Hepatocyte (in vitro differentiated cells): ENCODE data around the gene RPL18. TPM values are rescaled to one million over a fixed set of nuclear protein-coding genes. Genes with fewer than 3 reads are reported as not detected.

Experiments
- DNase-seq: peaks from one replicate; pipeline ENCODE4 v3.0.0-alpha.2; 2016; ENCODE audit warnings: low spot score
- H2AFZ ChIP-seq: fragments of 200-600 bp; sonication (generic); 2 replicates; pipeline ENCODE4 v1.6.0; 2016; ENCODE audit warnings: antibody characterized with exemption, mild to moderate bottlenecking
- H3K27ac ChIP-seq: fragments of 200-600 bp; sonication (generic); 2 replicates; pipeline ENCODE4 v1.5.1; 2016; ENCODE audit warnings: mild to moderate bottlenecking
- H3K27me3 ChIP-seq: fragments of 200-600 bp; sonication (generic); 2 replicates; pipeline ENCODE4 v1.6.1; 2016
- H3K36me3 ChIP-seq: fragments of 200-600 bp; sonication (generic); replicated peaks from 2 replicates; pipeline ENCODE4 v1.5.1; 2016; ENCODE audit warnings: low read depth; ENCODE audit not compliant: insufficient read depth
- H3K4me1 ChIP-seq: fragments of 200-600 bp; sonication (generic); 2 replicates; pipeline ENCODE4 v1.5.1; 2016; ENCODE audit warnings: mild to moderate bottlenecking, moderate library complexity; ENCODE audit not compliant: insufficient read depth
- H3K4me2 ChIP-seq: fragments of 200-600 bp; sonication (generic); 2 replicates; pipeline ENCODE4 v1.6.0; 2016
- H3K4me3 ChIP-seq: fragments of 200-600 bp; sonication (generic); 2 replicates; pipeline ENCODE4 v1.5.1; 2016; ENCODE audit warnings: mild to moderate bottlenecking
- H3K79me2 ChIP-seq: fragments of 200-600 bp; sonication (generic); 2 replicates; pipeline ENCODE4 v1.6.0; 2017; ENCODE audit warnings: mild to moderate bottlenecking
- H3K9me2 ChIP-seq: fragments of 200-600 bp; sonication (generic); replicated peaks from 2 replicates; pipeline ENCODE4 v1.6.0; 2017; ENCODE audit warnings: mild to moderate bottlenecking; ENCODE audit not compliant: insufficient read depth
- H3K9me3 ChIP-seq: fragments of 200-600 bp; sonication (generic); 2 replicates; pipeline ENCODE4 v1.5.1; 2016; ENCODE audit warnings: low read depth, mild to moderate bottlenecking
- H4K20me1 ChIP-seq: fragments of 200-600 bp; sonication (generic); 2 replicates; pipeline ENCODE4 v1.6.0; 2016; ENCODE audit warnings: mild to moderate bottlenecking; ENCODE audit not compliant: insufficient read depth, poor library complexity, severe bottlenecking
- EZH2 ChIP-seq: fragments of 200-600 bp; sonication (generic); IDR thresholded peaks from 2 replicates; pipeline ENCODE4 v1.6.1; 2016; ENCODE audit warnings: antibody characterized with exemption, mild to moderate bottlenecking, borderline replicate concordance
- EZH2phosphoT487 ChIP-seq: fragments of 200-600 bp; sonication (generic); IDR thresholded peaks from one replicate; pipeline ENCODE4 v1.6.1; 2018; ENCODE audit warnings: antibody characterized with exemption, mild to moderate bottlenecking, low read depth, moderate library complexity; ENCODE audit not compliant: unreplicated experiment, severe bottlenecking
- WGBS: methylation state at CpG from one replicate; pipeline ENCODE4 v1.1.6; 2016; ENCODE audit warnings: low lambda C conversion rate; ENCODE audit errors: missing lambda C conversion rate; 5-methylcytosine and 5-hydroxymethylcytosine counted together
- polyA plus RNA-seq: library from polyadenylated mRNA; unstranded; fragments of >200 nt; fragmentation: Nextera tagmentation; extraction: Ambion mirVana; gene quantifications from 2 replicates; pipeline ENCODE4 v1.2.1, GENCODE V29; 2016
- total RNA-seq: library from RNA; depleted of rRNA; stranded (reverse); fragments of >200 nt; gene quantifications from 2 replicates; pipeline ENCODE4 v1.2.3, GENCODE V29; 2014
- TF ChIP-seq, protein P1 (sequence below): fragments of 200-600 bp; sonication (generic); IDR thresholded peaks from 2 replicates; pipeline ENCODE4 v1.5.1; 2016; ENCODE audit warnings: antibody characterized with exemption, mild to moderate bottlenecking; ENCODE audit not compliant: poor library complexity

RPL18 gene
- total and polyA plus RNA-seq, 2 experiments from 2014 or later: 623 to 1,372 TPM

DNA sequence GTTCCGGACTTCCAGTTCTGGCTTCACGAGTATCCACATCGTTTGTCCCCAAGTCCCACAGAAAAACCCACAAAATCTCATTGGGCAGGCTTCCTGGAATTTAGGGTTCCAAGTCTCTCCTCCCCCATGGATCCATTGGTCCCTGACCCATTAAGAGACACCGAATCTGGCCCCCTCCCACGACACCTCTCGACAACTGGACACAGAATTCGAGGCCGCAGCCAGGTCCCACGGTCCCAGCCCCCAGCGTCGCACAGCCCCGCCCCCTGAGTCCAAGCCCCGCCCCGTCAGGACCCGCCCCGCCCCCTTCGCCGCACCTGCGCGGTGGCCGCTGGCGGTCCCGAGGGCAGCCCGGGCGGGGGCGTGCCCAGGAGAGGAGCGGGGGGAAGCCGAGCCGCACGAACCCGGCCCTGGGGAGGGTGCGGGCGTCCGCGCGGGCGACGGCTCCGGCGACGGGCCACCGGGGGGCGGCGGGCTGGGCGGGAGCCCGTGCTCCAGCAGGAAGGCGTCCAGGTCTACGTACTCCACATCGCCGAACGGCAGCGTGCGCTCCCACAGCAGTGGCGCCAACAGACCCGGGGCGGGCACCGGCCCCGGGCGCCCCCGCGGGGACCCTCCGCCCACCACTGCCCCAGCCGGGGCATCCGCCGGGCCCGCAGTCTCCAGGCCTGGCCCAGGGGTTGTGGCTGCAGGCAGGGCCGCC, 16.4 kb upstream of the RPL18 start:
- Histone ChIP-seq H3K9me3 (no peaks in the 10 kb centered on the region), H3K4me2 (peak overlapping the region; percentile 76), H3K4me3 (peak overlapping the region; percentile 43), H3K36me3 (no peaks in the 10 kb centered on the region), H3K4me1 (peaks cover 29% of the 10 kb centered on the region), H2AFZ (peak overlapping the region; percentile 22), H3K9me2 (no peaks in the 10 kb centered on the region), H4K20me1 (no peaks in the 10 kb centered on the region), H3K27me3 (no peaks in the 10 kb centered on the region), H3K79me2 (peaks cover 5% of the 10 kb centered on the region), H3K27ac (peak overlapping the region; percentile 81)
- no peak for TF ChIP-seq EZH2phosphoT487
- TF ChIP-seq, protein P1, sequence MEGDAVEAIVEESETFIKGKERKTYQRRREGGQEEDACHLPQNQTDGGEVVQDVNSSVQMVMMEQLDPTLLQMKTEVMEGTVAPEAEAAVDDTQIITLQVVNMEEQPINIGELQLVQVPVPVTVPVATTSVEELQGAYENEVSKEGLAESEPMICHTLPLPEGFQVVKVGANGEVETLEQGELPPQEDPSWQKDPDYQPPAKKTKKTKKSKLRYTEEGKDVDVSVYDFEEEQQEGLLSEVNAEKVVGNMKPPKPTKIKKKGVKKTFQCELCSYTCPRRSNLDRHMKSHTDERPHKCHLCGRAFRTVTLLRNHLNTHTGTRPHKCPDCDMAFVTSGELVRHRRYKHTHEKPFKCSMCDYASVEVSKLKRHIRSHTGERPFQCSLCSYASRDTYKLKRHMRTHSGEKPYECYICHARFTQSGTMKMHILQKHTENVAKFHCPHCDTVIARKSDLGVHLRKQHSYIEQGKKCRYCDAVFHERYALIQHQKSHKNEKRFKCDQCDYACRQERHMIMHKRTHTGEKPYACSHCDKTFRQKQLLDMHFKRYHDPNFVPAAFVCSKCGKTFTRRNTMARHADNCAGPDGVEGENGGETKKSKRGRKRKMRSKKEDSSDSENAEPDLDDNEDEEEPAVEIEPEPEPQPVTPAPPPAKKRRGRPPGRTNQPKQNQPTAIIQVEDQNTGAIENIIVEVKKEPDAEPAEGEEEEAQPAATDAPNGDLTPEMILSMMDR: no peak
- no peak for TF ChIP-seq EZH2
- WGBS: 16% methylated on average over 9 of the region's 67 CpGs
- peak; percentile 90 for DNase-seq

- TF ChIP-seq, protein P1: no peak
- TF ChIP-seq EZH2 (no peak), EZH2phosphoT487 (no peak)
- Histone ChIP-seq H3K4me3 (no peak overlapping the region), H3K27ac (peak overlapping the region; percentile 81), H3K4me2 (peak overlapping the region; percentile 76), H4K20me1 (no peaks in the 10 kb centered on the region), H3K4me1 (peaks cover 37% of the 10 kb centered on the region), H3K36me3 (no peaks in the 10 kb centered on the region), H3K27me3 (no peaks in the 10 kb centered on the region), H2AFZ (no peak overlapping the region), H3K79me2 (peaks cover 5% of the 10 kb centered on the region), H3K9me3 (no peaks in the 10 kb centered on the region), H3K9me2 (no peaks in the 10 kb centered on the region)
- 15% methylated on average over 34 of the region's 37 CpGs for WGBS
- DNase-seq: peak; percentile 98
Observed at GRCh38 chr19:48634424-48635262, 15.7 kb upstream of the RPL18 start.

DNA sequence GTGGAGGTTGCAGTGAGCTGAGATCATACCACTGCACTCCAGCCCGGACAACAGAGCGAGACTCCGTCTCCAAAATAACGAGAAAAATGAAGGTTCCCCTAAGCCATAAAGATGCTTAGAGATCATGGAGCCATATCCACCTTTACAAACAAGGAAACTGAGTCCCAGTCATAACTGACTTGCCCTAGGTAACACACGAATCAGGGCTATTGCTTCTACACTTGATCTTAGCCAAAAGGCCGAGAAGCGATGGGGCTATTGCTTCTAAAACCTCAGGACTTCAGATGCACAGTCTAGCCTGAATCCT, 15.0 kb upstream of the RPL18 start:
- H3K4me3 ChIP-seq: no peak overlapping the region
- no peaks in the 10 kb centered on the region for H3K9me2 ChIP-seq

More for the DNA sequence above, 15.0 kb upstream of the RPL18 start:
- no peak for TF ChIP-seq EZH2
- TF ChIP-seq, protein P1: no peak
- no peak for TF ChIP-seq EZH2phosphoT487
- Histone ChIP-seq H3K9me3 (no peaks in the 10 kb centered on the region), H3K79me2 (peaks cover 5% of the 10 kb centered on the region), H2AFZ (no peak overlapping the region), H3K4me1 (peaks cover 37% of the 10 kb centered on the region), H3K36me3 (no peaks in the 10 kb centered on the region), H4K20me1 (no peaks in the 10 kb centered on the region), H3K4me2 (peak overlapping the region; percentile 64), H3K27ac (no peak overlapping the region), H3K27me3 (no peaks in the 10 kb centered on the region)
- 82% methylated on average over 7 of the region's 7 CpGs for WGBS
- no peak for DNase-seq
